C4-2B (cell line): ENCODE measurements around the gene EEIG1.

Source experiments
- H3K27ac ChIP-seq: fragments of 450-650 bp; 2 replicates; pipeline ENCODE4 v1.5.1; 2017
- ZFX ChIP-seq: fragments of 450-650 bp; IDR thresholded peaks from 2 replicates; pipeline ENCODE4 v1.6.1; 2017
- TF ChIP-seq, protein P1 (sequence below): fragments of 450-650 bp; conservative IDR thresholded peaks from 2 replicates; pipeline ENCODE4 v1.5.1; 2017; ENCODE audit warnings: mild to moderate bottlenecking

The EEIG1 gene

DNA sequence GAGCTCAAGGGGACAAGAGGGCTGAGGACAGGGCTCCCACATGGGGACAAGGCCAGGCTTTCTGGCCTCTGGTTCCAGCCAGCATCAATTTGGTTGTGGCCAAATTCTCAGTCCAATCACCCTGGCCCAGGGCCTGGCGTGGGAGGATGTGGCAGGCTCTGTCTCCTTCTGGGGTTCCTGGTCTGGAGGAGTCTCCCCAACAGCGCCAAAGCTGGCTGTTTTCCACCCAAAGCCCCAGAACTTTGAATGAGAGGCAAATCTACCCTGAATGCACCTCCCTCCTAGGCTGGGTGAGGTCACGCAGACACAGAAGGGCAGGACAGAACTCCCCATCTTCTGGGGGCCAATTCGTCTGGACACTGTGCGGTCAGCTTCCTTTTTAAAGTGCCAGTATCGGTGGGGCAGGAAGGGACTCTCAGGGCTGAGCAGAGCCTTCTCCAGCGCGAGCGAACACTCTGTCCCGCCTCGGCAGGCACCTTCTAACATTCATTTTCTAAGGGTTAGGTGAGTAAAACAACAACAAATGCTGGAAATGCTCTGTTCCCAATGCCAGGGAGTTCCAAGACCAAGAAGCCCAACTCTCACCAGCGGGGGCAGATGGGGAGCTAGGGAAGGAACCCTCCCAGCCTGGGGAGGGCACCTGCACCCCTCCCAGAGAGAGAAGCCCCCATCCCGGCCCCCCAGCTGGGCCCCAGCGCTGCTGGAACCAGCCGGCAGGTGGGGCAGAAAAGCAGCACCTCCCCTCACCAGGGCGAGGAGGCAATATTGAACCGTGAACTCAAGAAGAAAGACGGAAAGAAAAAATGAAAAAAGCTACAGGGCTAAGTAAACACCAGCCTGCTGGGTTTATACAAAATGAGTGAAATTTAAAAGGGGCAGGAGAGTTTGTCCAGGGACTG, 39.5 kb downstream of the EEIG1 start:
- TF ChIP-seq, protein P1, sequence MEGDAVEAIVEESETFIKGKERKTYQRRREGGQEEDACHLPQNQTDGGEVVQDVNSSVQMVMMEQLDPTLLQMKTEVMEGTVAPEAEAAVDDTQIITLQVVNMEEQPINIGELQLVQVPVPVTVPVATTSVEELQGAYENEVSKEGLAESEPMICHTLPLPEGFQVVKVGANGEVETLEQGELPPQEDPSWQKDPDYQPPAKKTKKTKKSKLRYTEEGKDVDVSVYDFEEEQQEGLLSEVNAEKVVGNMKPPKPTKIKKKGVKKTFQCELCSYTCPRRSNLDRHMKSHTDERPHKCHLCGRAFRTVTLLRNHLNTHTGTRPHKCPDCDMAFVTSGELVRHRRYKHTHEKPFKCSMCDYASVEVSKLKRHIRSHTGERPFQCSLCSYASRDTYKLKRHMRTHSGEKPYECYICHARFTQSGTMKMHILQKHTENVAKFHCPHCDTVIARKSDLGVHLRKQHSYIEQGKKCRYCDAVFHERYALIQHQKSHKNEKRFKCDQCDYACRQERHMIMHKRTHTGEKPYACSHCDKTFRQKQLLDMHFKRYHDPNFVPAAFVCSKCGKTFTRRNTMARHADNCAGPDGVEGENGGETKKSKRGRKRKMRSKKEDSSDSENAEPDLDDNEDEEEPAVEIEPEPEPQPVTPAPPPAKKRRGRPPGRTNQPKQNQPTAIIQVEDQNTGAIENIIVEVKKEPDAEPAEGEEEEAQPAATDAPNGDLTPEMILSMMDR, result no peak
- TF ChIP-seq ZFX, result no peak
- H3K27ac ChIP-seq, result no peak overlapping the region

DNA sequence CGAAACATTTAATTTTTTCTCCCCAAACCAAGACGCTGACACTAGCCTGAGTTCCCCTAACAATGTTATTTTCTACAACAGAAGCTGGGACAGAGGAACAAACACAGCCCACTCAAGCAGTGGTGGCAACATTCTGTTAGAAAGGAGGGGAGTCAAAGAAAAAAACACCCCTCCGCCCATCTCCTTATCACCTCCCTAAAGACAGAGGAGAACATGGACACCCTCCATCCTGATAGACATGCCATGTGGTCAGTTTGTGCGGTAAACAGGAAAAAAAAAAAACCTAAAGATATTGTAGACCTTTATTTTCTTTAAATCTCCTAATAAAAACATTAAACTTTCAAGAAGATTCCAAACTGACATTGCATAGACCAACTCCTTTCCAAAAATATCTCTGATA, 40.2 kb downstream of the EEIG1 start:
- no peak for TF ChIP-seq ZFX
- TF ChIP-seq, protein P1, result no peak
- no peak overlapping the region for H3K27ac ChIP-seq

- TF ChIP-seq ZFX, result no peak
- TF ChIP-seq, protein P1, result no peak
- peak overlapping the region; percentile 84; the same call in 1 of the 2 replicates for H3K27ac ChIP-seq
Measured at GRCh38 chr9:127938298-127938690, 42.5 kb downstream of the EEIG1 start.

GRCh38 chr9:127937388-127938297, 43.1 kb downstream of the EEIG1 start, which contains the start of gene DPM2:
Gene DPM2, minus strand, starts transcription at chr9:127937854. Its CDS starts 34 bp downstream, at chr9:127937820.
- peak within 1 kb of the TSS; percentile 84 for H3K27ac ChIP-seq
- TF ChIP-seq, protein P1, result no peak
- TF ChIP-seq ZFX, result peak; percentile 52; the same call in 1 of the 2 replicates

- no peak for TF ChIP-seq ZFX
- TF ChIP-seq, protein P1, result no peak
- peak overlapping the region; percentile 84 for H3K27ac ChIP-seq
Measured at GRCh38 chr9:127937056-127937387, 43.8 kb downstream of the EEIG1 start.

- no peak for TF ChIP-seq ZFX
- TF ChIP-seq, protein P1, result no peak
- peak overlapping the region; percentile 84 for H3K27ac ChIP-seq
Measured at GRCh38 chr9:127936347-127936852, 44.4 kb downstream of the EEIG1 start.
